Endothelial cell of umbilical vein (primary cell): Measurements from ENCODE around the gene KLHL17.

Source experiments
- EZH2 ChIP-seq: IDR thresholded peaks from 2 replicates; pipeline ENCODE4 v1.6.1; 2012; ENCODE audit warnings: borderline replicate concordance, low read depth, mild to moderate bottlenecking, moderate library complexity, low read length, inconsistent platforms; ENCODE audit not compliant: severe bottlenecking
- GATA2 ChIP-seq: IDR thresholded peaks from 2 replicates; pipeline ENCODE4 v1.7.0; 2011; ENCODE audit warnings: low read depth, mild to moderate bottlenecking, moderate library complexity, mixed read lengths, low read length; ENCODE audit not compliant: insufficient read length, insufficient read depth
- POLR2A ChIP-seq: IDR thresholded peaks from 2 replicates; pipeline ENCODE4 v1.6.1; 2012; ENCODE audit warnings: low read depth, mild to moderate bottlenecking, control low read depth, low read length
- POLR2AphosphoS5 ChIP-seq: IDR thresholded peaks from 2 replicates; pipeline ENCODE4 v1.6.1; 2012; ENCODE audit warnings: low read depth, mild to moderate bottlenecking, control low read depth, low read length, moderate library complexity; ENCODE audit not compliant: insufficient read depth
- TF ChIP-seq, protein P1 (sequence below), 2 donors: IDR thresholded peaks; 1 replicate in 1 of 2; 2 replicates in 1 of 2; pipeline ENCODE4 v1.5.1; 2011; ENCODE audit warnings: low read length in 2 of 2, mild to moderate bottlenecking in 2 of 2, moderate library complexity in 2 of 2, control low read depth in 1 of 2, inconsistent platforms in 1 of 2, low read depth in 1 of 2; ENCODE audit not compliant: insufficient read depth in 1 of 2; ENCODE audit errors: extremely low read depth in 1 of 2
- TF ChIP-seq, protein P2 (sequence below): IDR thresholded peaks from 2 replicates; pipeline ENCODE4 v1.6.1; 2011; ENCODE audit not compliant: insufficient read depth, insufficient read length

- TF ChIP-seq, protein P1, sequence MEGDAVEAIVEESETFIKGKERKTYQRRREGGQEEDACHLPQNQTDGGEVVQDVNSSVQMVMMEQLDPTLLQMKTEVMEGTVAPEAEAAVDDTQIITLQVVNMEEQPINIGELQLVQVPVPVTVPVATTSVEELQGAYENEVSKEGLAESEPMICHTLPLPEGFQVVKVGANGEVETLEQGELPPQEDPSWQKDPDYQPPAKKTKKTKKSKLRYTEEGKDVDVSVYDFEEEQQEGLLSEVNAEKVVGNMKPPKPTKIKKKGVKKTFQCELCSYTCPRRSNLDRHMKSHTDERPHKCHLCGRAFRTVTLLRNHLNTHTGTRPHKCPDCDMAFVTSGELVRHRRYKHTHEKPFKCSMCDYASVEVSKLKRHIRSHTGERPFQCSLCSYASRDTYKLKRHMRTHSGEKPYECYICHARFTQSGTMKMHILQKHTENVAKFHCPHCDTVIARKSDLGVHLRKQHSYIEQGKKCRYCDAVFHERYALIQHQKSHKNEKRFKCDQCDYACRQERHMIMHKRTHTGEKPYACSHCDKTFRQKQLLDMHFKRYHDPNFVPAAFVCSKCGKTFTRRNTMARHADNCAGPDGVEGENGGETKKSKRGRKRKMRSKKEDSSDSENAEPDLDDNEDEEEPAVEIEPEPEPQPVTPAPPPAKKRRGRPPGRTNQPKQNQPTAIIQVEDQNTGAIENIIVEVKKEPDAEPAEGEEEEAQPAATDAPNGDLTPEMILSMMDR (IDR thresholded peaks at IDR 0.05; ENCODE audit: extremely low read depth in 1 of 2, insufficient read depth in 1 of 2, low read depth in 1 of 2, low read length in 2 of 2) = no peak
- no peak for TF ChIP-seq POLR2A
- no peak for TF ChIP-seq EZH2
- TF ChIP-seq, protein P2, sequence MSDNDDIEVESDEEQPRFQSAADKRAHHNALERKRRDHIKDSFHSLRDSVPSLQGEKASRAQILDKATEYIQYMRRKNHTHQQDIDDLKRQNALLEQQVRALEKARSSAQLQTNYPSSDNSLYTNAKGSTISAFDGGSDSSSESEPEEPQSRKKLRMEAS = no peak
- no peak for TF ChIP-seq POLR2AphosphoS5
- TF ChIP-seq GATA2 = no peak
Measured at GRCh38 chr1:936348-937264, 23.8 kb upstream of the KLHL17 start.
